IPS-18c (cell line): ENCODE results near the gene RFX3.

ENCODE experiments used
- H3K4me3 ChIP-seq: 2 replicates; pipeline ENCODE4 v1.7.0; 2013; ENCODE audit warnings: low read depth, mild to moderate bottlenecking, low read length, moderate library complexity; ENCODE audit not compliant: insufficient read depth
- H3K9me3 ChIP-seq: one replicate; pipeline ENCODE4 v1.6.1; 2013; ENCODE audit warnings: mild to moderate bottlenecking, low read length, moderate library complexity; ENCODE audit not compliant: control insufficient read depth, insufficient read depth

RFX3 gene

GRCh38 chr9:3495855-3496254 is 29.9 kb downstream of the RFX3 start:
- no peaks in the 10 kb centered on the region for H3K9me3 ChIP-seq

DNA sequence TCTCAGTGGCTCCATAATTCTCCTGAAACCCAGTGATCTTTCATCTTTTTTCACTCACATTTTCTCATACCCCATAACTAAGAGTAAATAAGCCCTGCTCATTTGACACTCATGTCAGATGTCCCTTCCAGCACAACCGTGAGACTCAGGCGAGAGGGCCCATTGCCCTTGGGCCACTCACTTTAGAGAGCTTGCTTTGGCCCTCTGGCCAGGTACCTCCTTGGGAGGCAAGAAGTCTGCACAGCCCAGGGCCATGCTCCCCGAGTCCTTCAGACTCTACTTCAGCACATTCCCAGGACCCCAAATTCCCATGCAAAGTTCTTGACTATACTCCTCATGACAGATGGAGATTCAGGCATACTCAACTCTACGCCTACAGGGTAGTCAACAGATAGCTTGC is 33.6 kb downstream of the RFX3 start:
- no peaks in the 10 kb centered on the region for H3K9me3 ChIP-seq
- H3K4me3 ChIP-seq = no peak overlapping the region

More at GRCh38 chr9:3495855-3496254, 29.9 kb downstream of the RFX3 start:
- H3K4me3 ChIP-seq = no peak overlapping the region

- Histone ChIP-seq H3K9me3 (no peaks in the 10 kb centered on the region), H3K4me3 (no peak overlapping the region)
These were observed 34.4 kb downstream of the RFX3 start for GRCh38 chr9:3491450-3491849.

DNA sequence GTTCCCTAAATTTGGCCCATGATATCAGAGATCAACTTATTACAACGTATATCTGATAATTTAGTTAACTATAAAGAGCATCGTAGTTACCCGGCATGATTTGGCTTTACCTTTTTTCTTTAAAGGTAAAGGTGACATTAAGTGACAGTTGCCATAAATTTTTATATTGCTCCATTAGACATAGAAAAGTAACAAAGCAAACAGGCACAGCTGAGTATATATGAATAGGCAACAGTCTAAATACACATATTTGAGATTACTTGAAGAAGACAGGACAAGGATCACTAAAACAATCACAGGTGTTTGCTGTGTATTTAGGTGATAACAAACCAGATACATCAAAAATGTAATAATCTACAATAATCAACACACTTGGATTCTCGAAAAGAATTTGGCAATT is 34.8 kb downstream of the RFX3 start:
- H3K9me3 ChIP-seq = no peaks in the 10 kb centered on the region
- no peak overlapping the region for H3K4me3 ChIP-seq

- Histone ChIP-seq H3K9me3 (no peaks in the 10 kb centered on the region), H3K4me3 (no peak overlapping the region)
These were observed 43.2 kb downstream of the RFX3 start for GRCh38 chr9:3482578-3482977.

GRCh38 chr9:3480353-3480655 is 45.5 kb downstream of the RFX3 start:
- no peak overlapping the region for H3K4me3 ChIP-seq
- no peaks in the 10 kb centered on the region for H3K9me3 ChIP-seq

- no peak overlapping the region for H3K4me3 ChIP-seq
These were observed 46.1 kb downstream of the RFX3 start for GRCh38 chr9:3479514-3480352.

GRCh38 chr9:3478549-3478953 is 47.2 kb downstream of the RFX3 start:
- H3K4me3 ChIP-seq = no peak overlapping the region
- H3K9me3 ChIP-seq = no peaks in the 10 kb centered on the region

More at GRCh38 chr9:3479514-3480352, 46.1 kb downstream of the RFX3 start:
- H3K9me3 ChIP-seq = no peaks in the 10 kb centered on the region

DNA sequence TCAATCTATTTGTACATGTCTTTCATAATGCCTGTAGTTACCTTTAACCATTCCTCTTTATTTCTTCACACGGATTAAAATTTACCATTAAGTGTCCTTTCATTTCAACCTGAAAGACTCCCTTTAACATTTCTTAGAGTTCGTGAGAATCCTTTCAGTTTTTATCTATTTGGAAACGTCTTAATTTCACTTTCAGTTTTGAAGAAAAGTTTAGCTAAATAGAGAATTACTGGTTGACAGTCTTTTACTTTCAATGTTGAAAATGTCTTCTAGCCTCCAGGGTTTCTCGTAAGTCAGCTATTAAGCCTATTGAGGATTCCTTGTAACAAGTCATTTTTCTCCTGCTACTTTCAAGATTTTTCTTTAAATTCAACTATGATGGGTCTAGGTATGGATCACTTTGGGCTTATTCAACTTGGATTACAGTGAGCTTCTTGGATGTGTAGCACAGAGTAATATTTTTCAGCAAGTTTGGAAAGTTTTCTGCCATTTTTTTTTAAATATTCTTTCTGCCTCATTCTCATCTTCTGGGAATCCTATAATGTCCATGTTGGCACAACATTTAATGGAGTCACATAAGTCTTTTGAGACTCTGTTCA is 48.5 kb downstream of the RFX3 start:
- Histone ChIP-seq H3K4me3 (no peak overlapping the region), H3K9me3 (no peaks in the 10 kb centered on the region)

- H3K4me3 ChIP-seq = no peak overlapping the region
- no peaks in the 10 kb centered on the region for H3K9me3 ChIP-seq
These were observed 50.3 kb downstream of the RFX3 start for GRCh38 chr9:3475300-3476020.

GRCh38 chr9:3474821-3475220 is 51.0 kb downstream of the RFX3 start:
- H3K9me3 ChIP-seq = no peaks in the 10 kb centered on the region

DNA sequence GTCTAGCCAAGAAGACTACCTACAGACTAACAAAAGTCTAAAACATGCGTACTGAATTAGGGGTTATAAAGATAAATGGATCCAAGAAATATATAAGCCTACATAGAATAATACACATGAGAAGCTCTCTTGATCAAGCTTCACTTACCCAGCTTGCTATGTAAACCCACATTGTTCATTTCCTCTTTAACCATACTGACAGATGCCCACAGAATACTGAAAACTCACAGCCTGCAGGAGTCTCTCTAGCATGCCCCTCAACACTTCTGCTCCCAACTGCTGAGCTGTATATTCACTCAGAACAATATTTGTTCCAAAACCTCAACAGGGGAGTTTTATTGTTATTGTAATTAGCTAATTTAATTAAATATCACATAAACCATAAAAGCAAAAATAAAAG is 52.4 kb downstream of the RFX3 start:
- no peaks in the 10 kb centered on the region for H3K9me3 ChIP-seq

More at GRCh38 chr9:3474821-3475220, 51.0 kb downstream of the RFX3 start:
- H3K4me3 ChIP-seq = no peak overlapping the region

DNA sequence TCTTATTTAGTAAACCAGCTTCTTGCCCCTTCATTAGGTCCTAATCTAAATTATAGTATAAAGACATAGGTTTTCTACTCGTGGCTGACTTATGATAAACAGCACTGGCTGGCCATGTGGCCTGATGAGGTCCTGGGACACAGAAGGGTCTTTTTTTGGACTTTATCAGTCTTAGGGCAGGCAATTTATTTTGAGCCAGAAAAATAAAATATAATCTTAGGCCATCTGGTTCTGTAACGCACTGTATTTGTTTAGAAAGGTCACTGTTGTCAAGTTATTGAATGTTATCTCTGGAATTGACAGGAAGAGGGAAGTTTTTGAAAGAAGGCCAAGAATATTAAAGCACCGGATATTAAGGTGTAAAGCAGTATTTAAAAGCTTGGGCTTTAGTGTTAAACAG is 53.9 kb downstream of the RFX3 start:
- no peaks in the 10 kb centered on the region for H3K9me3 ChIP-seq
- no peak overlapping the region for H3K4me3 ChIP-seq

More for the DNA sequence above, 52.4 kb downstream of the RFX3 start:
- H3K4me3 ChIP-seq = no peak overlapping the region

- no peaks in the 10 kb centered on the region for H3K9me3 ChIP-seq
- H3K4me3 ChIP-seq = no peak overlapping the region
These were observed 57.2 kb downstream of the RFX3 start for GRCh38 chr9:3468421-3469205.

DNA sequence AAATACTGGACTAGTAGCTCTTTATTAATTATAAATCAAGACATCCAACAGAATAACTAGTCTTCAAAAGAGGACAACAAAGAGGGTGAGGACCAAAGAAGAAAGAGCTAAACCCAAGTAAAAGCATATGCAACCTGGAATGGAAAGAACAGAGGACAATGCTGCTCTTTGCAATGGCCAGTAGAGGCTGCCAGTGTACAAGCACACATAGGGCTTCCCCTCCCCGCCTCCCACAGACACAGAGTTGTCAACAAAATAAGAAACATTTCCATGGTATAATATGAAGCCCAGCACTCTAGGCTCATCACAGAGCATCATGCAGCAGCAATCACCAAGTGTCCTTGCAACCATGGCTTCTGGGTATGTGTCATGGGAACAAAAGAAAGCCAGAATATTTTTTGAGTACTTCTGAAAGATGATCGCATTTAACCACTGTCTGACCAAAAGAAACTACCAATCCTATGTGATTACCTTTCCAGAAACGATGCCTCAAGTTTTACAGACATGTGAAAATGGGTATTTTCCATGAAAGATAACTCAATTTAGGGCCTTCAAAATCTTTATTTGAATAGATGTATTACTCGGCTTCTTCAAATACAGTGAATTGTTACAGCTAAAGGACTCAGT is 58.1 kb downstream of the RFX3 start:
- no peak overlapping the region for H3K4me3 ChIP-seq
- no peaks in the 10 kb centered on the region for H3K9me3 ChIP-seq

- Histone ChIP-seq H3K9me3 (no peaks in the 10 kb centered on the region), H3K4me3 (no peak overlapping the region)
These were observed 61.7 kb downstream of the RFX3 start for GRCh38 chr9:3464033-3464638.
